Measurements from ENCODE around the gene HDAC9. TPM values are rescaled to one million over a fixed set of nuclear protein-coding genes. Genes with fewer than 3 reads are reported as not detected.
A peak's percentile ranks its signal among the peaks of the same experiment; 100 is the strongest.
"Not testable (repeated sequence)": the region's sequence is repeated elsewhere in the genome, so short reads cannot be mapped to it uniquely, and the experiment has no call there.

Gene HDAC9
- total RNA-seq, 1 experiment from 2014 or later: 27.6 TPM

DNA sequence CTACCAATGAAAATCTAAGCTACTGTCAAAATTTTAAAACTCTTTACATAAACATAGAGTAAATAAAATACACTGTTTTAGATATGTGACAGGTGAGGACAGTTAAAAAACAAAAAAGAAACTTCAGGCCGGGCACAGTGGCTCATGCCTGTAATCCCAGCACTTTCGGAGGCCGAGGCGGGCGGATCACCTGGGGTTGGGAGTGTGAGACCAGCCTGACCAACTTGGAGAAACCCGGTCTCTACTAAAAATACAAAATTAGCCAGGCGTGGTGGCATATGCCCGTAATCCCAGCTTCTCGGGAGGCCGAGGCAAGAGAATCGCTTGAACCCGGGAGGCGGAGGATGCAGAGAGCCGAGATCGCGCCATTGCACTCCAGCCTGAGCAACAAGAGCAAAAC is 472.2 kb downstream of the HDAC9 start:
- not testable (repeated sequence) for DNase-seq (ENCODE audit: low read depth)

DNA sequence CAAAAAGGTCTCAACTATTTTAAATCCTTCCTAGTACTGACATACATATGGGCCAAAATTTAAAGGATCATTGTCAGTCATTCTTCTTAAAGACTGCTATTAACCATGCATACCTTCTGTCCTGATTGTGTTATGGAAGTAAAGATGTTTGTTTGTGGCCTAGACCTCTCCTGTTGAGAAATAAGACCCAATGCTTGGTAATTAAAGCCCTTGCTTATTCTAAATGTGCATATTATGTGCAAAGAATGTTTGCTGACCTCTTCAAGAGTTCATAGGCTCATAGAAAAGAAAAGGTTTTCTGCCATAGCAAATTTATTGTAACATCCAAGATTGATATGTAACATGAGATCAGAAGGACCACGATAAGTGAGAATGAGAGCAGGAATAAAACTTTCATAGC is 476.3 kb downstream of the HDAC9 start:
- no peak for DNase-seq (ENCODE audit: low read depth)

DNA sequence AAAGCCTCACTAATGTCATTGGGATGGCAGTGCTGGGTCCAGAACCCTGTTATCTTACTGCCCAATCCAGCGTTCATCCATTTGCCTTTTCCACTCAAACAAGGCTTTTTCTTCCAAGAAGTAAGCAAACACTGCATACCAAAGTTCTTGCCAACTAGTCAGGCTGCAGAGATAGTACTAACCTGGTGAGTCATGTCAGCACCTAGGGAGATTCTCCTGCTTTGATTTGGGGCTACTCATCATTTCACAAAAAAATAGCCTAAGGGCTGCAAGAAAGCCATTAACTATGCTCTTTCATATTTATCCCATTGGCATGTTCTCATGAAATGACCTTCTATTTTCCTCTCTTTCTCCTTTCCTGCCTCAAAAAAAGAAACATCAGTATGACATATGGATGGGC is 479.3 kb downstream of the HDAC9 start:
- DNase-seq (ENCODE audit: low read depth): peak; percentile 93

DNA sequence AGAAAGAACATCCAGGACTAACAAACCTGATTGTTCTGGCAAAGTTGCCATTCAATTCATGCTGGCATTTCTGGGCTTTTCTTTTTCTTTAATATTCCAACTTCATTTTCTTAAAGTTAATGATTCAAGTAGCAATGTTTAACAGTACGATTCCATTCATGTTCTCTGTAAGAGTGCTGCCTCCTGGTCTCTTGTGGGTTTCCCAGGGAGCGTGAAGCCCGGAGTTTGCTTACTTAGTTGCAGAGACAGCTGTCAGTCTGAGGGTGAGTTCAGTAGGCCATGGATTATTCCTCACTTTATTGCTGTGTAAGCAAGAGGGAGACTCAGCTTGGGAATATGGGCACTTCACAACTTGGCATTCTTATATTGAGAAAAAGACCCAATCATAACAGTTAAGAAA is 479.7 kb downstream of the HDAC9 start:
- no peak for DNase-seq (ENCODE audit: low read depth)

DNA sequence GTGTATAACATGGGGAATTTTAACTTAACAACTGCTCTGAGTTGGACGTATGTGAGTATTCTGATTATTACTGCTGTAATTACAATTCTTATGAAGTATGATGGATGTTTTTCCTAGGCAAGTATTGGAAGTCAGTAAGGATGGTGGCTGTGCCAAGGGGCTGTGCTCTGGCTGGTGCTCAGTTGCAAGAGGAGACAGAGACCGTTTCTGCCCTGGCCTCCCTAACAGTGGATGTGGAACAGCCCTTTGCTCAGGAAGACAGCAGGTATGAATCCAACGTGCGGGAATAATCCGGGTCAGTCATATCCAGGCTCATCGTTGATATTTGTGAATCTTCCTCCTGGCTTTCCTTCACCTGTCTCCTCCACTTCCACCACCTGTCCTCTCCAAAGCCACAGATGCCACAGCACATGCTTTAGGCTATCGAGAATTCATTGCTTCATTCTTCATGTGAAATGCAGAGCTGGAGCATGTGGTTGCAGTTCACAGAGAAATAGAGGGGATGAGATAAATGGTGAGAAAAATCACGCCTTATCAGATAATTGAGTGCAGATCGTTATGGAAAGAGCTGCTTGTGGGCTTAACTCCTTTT is 480.2 kb downstream of the HDAC9 start:
- no peak for DNase-seq (ENCODE audit: low read depth)

DNA sequence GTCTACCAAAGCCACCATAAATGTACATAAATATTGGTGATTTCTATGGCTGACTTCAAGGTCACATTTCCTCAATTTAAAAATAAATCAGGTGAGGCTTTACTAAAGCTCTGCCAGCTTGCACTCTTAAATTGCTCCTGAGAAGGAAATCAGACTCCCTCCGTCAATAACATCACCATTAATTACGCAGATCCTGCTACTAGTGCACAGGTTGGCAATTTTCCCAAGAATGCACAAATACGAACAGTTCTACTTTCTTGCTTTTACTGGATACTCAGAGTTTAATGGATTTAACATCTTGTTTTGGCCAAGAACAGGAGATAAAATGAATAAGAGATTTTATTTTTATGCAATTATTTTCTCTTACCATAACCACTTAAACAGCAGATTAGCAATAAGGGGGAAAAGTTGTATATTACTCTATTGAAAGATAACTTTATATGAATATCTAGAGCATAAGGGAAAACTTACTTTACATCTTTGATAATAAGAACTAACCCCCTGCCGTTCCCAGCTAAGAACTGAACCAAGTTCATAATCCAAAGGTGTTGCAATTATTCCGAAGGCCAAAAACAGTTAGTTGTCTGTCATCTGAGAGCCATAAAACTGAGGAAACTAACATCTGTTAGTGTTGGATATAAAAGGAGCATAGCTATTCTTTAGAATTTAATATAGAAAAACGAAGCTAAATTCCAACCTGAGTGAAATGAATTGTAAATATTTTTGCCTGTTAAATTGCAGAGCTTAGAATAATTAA is 481.3 kb downstream of the HDAC9 start:
- DNase-seq (ENCODE audit: low read depth): no peak

DNA sequence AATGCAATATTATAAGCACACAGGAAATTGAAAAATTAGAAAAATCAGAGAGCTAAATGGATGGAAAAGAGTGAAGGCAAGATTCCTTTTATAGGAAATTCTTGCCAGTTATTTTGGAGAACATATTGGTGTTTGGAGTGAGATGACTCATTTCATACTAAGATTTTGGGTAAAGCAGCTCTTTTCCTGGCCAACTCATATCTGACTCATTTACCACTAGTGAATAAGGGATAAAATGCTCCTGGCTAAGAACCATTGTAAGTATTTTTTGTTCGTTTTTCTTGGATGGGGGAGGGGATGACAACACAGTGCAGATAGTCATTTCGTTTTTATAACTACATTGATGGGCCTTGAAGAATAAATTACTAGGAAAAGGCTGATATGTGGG is 482.6 kb downstream of the HDAC9 start:
- peak; percentile 97 for DNase-seq (ENCODE audit: low read depth)

DNA sequence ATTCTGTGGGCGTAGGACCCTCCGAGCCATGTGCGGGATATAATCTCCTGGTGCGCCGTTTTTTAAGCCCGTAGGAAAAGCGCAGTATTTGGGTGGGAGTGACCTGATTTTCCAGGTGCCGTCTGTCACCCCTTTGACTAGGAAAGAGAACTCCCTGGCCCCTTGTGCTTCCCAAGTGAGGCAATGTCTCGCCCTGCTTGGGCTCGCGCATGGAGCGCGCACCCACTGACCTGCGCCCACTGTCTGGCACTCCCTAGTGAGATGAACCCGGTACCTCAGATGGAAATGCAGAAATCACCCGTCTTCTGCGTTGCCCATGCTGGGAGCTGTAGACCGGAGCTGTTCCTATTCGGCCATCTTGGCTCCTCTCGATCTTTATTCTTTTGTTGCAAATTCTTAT is 495.2 kb downstream of the HDAC9 start:
- DNase-seq (ENCODE audit: low read depth): not testable (repeated sequence)

DNA sequence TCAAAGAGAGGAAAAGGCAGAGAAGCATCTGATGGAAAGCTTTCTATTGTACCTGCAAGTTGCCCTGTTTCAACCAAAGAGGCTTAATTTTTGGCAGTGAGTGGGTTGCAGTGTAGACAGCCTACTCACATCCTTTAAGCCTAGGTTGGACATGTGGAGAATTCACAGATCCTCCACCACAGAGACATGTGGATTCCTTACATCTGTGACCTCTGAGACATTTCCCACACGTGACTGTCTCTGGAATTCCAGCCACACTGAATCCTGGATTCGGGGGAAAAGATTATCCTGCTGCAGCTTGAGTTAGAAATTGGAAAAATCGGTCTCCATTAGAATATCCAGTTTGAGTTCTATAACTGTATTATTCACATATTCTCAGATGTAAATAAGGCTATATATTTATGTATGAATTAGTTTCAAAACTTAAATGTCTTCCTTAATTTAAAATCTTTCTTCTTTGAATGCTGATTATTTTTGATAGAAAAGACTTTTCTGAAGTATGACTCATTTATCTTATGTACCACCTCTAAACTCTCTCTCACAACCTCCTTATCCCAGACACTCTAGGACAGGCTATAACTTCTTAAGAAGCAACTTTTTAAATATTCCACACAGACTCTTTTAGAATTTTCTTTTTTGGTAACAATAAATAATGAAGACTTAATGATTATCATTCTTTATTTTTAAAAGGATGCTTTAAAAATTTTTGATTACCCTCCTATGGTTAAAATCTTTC is 498.6 kb downstream of the HDAC9 start:
- no peak for DNase-seq (ENCODE audit: low read depth)

DNA sequence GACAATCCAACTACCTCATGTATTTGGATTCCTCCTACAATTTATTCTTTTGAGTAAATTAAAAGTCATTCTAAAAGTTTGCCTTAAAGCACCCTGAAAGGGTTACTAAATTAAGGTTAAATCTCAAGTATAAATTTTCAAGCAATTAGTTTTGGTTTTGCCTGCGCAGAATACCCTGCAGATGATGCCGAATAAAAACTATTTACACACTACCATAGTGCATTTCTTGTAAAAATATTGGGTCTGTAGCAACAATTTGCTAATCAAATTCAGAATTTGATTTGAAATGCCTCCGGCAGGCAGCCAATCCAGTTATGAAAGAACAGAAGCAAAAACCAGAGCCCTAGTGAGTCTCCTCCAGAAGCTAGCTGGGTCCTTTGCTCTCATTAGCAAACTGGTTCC is 499.7 kb downstream of the HDAC9 start:
- no peak for DNase-seq (ENCODE audit: low read depth)

DNA sequence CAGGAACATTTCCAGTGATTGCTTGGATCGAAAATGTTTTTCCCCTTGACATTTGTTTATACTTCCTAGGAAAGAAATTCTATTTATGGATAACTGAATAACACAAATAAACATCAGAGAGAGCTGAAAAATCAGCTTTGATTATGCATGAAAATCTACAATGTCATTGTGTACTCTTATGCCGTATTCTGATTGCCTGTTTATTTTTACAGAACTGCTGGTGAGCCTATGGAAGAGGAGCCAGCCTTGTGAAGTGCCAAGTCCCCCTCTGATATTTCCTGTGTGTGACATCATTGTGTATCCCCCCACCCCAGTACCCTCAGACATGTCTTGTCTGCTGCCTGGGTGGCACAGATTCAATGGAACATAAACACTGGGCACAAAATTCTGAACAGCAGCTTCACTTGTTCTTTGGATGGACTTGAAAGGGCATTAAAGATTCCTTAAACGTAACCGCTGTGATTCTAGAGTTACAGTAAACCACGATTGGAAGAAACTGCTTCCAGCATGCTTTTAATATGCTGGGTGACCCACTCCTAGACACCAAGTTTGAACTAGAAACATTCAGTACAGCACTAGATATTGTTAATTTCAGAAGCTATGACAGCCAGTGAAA is 500.4 kb downstream of the HDAC9 start:
- DNase-seq (ENCODE audit: low read depth): no peak

DNA sequence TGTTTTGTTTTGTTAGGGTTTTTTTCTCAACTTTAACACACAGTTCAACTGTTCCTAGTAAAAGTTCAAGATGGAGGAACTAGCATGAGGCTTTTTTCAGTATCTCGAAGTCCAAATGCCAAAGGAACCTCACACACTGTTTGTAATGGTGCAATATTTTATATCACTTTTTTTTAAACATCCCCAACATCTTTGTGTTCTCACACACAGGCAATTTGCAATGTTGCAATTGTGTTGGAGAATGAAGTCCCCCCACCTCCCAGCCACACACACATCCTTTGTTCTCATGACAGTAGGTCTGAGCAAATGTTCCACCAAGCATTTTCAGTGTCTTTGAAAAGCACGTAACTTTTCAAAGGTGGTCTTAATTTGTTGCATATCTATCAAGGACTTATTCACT is 501.0 kb downstream of the HDAC9 start:
- no peak for DNase-seq (ENCODE audit: low read depth)

DNA sequence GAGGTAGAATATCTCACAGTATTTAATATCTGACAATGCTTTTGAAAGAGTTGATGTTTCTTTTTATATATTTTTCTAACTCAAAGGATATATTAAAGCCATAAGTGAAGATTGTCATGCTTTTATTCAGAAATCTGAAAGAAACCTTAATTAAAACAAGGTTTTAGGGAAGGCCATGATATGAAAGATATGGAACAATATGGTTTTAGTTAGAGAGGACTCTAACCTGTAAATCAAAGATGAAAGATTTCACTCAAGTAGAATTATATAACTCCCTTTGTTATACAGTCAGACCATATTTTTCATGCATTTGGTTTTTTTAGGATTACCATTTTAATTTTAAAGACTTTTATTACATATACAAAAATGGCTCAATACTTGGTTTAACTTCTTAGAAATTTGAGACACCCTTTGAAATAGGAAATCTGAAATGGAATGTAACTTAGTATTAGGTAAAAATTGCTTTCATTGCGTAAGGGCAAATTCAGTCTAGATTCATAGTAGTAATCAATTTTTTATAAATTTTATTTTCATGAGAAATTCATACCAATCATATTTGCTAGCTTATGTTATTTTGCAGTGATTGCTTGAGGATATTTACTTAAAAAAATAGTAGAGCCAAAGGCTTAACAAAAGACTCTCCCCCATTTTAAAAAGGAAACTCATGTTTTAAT is 502.1 kb downstream of the HDAC9 start:
- DNase-seq (ENCODE audit: low read depth): no peak

DNA sequence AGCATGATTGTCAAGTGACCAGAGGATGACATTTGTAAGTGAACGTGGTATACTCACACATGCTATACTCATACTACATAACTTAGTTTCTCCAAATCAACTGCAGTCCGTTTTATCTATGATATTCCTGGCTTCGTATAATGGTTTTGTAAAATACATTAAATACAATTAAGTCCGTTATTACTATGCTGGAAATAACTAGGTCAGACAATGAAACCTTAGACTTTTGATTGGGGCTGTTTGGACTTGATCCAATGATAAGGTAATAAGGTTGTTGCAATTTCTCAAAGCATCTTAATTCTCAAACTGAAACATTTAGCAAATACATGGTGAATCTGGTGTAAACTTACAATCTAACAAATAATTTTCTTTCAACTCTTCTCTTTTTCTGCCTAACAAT is 504.9 kb downstream of the HDAC9 start:
- no peak for DNase-seq (ENCODE audit: low read depth)

DNA sequence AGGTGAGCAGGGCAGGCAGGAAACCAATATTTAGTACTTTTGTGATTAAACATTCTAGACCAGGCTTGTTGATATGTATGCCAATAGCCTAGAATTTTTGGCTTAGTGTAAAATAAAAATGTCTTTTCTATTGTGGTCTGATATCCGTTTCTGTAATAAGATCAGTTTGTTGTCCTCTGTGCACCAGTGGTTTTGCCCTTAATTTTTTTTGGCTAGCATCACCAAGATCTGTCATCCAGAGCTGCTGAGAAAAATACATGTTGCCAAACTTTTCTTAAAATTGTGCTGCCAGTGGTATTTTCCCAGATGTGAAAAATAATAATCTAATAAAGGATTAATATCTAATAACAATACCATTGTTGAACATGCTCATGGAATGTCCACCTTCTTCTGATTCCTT is 506.3 kb downstream of the HDAC9 start:
- DNase-seq (ENCODE audit: low read depth): no peak

DNA sequence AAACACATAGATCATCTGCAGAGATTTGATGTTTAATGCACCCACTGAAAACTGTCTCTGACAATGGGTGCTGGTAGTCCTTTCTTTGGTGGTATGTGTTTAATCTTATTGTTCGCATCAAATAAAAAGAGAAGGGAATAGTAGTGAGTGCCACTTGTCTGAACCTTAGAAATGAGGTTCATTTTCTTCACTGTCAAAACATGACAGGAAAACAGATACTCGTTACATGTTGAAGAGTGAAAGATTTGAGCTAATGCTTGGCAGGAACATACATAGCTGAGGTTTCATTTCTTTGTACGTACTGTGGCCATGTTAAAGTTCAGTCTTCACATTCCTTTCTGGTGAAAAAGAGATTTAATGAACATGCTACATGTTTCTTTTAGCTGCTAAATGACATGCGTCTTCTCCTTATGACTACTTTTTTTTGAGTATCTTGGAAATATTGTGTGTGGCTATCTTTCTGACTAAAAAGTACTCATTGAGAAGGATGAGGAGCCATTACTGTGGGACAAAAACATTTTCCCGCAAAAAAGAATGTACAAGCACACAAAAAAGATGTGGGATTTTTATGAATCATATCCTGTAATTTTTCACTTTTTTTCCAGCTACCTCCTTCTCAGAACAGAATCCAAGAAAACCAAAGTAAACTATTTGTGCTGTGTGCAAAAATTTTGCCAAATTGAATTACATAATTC is 513.8 kb downstream of the HDAC9 start:
- peak; percentile 32 for DNase-seq (ENCODE audit: low read depth)

DNA sequence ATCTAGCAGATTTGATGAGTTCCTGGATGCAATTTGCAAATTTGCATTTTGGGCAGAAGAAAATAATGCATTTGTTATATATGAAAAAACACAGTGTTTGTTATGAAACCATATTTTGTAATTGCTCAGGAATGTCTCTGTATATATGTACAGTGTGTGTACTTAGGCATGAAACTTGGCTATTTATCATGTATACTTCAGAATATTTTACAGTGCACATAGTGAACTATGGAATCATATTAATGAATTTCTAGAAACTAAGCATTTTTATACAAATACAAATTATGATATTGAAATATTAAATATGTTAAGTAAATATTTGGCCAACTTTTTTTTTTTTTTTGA is 514.4 kb downstream of the HDAC9 start:
- DNase-seq (ENCODE audit: low read depth): no peak

DNA sequence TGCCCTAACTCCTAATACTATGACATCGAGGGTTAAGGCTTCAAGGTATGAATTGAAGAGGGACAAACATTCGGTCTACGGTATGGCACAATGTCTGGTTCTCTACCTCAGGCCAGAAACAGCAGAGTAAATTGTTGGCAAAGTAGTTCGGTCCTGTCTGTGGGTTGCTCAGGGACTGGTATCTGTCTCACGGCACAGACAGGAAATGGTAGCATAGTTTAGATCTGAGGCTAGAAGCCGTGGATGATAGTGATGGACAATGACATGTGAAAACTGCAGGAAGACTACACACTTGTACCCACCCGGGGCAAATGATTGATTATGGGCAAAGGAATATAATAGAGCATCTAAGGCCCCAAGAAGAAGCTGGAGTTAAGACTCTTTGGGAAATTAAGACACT is 515.7 kb downstream of the HDAC9 start:
- DNase-seq (ENCODE audit: low read depth): peak; percentile 9

DNA sequence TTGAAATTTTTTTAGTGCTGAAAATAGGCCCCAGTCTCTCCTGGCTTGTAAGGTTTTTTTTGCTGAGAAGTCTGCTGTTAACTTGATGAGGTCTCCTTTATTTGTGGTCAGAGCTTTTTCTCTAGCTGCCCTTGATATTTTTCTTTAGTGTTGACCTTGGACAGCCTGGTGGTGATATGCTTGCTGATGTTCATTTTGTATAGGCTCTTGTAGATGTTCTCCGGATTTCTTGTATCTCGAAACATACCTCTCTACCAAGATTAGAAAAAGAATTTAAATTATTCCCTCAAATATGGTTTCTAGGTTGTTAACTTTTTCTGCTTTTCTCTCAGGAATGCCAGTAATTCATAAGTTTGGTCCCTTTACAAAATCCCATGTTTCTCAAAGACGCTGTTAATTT is 519.5 kb downstream of the HDAC9 start:
- no peak for DNase-seq (ENCODE audit: low read depth)

DNA sequence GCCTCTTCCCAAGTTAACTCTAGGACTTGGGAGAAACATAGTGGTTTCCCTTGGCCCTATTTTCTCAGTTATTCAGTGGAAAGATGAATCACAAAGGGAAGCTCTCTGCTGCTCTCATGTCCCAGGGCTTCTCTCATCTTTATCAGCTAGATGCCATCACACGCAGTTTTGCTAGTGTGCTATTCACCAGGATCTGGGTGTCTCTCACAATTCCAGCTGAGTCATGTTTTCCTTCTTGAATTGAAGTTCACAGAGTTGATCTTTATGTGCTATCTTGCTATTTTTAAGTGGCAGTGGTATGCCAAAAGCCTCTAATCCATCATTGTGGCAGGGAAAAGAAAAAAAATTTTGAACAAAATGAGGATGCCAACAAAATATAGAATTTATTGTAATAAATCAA is 520.6 kb downstream of the HDAC9 start:
- peak; percentile 62 for DNase-seq (ENCODE audit: low read depth)

DNA sequence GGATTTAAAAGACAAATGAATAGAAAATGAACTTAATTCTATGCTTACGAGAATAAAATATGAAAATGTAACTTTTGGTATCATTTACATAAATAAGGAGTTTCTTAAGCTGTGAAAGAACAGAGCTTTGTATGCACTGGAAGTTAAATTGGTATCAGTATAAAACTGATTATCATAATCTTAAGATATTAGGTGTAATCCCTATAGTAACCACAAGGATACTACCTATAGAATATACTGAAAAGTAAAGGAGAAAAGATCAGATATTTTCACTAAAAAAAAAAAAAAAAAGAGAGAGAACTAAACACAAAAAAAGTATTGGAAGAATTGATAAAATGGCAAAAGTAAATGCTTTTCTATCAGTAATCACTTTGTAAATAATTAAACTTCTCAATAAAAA is 521.8 kb downstream of the HDAC9 start:
- DNase-seq (ENCODE audit: low read depth): no peak

DNA sequence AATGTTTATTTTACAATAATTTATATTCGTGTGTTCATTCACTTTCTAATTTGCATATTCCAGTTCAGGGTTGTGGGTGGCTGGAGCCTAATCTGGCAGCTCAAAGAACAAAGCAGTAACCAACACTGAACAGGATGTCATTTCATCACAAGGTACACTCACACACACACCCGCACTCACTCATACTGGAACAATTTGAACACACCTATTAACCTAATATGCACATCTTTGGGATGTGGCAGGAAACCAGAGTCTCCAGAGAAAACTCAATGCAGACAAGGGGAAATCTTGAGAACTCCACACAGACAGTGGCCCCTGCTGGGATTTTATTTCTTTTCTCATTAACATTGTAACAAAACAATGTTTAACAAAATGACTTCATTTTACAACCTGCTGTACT is 524.5 kb downstream of the HDAC9 start:
- DNase-seq (ENCODE audit: low read depth): peak; percentile 39

Data from M059J (cell line).